GM23338 (cell line): ENCODE results near the gene MTERF4. TPM values are rescaled to one million over a fixed set of nuclear protein-coding genes. Genes with fewer than 3 reads are reported as not detected.

Source experiments
- ATAC-seq: fragments of 200-7000 bp; cut with Tn5 transposase; 3 replicates; pipeline ENCODE4 v1.9.1; 2020
- DNase-seq: peaks from one replicate; pipeline ENCODE4 v3.0.0-alpha.2; 2015; ENCODE audit warnings: low spot score
- H2AFZ ChIP-seq: fragments of 200-600 bp; sonication (generic); 2 replicates; pipeline ENCODE4 v1.8.0; 2016; ENCODE audit warnings: antibody characterized with exemption, mild to moderate bottlenecking, moderate library complexity
- H3F3A ChIP-seq: fragments of 200-600 bp; sonication (generic); replicated peaks from 2 replicates; pipeline ENCODE4 v1.8.0; 2017; ENCODE audit warnings: antibody characterized with exemption, mixed run types, low read depth
- H3K27ac ChIP-seq: fragments of 200-600 bp; sonication (generic); 2 replicates; pipeline ENCODE4 v1.6.1; 2016; ENCODE audit warnings: low read depth
- H3K27me3 ChIP-seq: fragments of 200-600 bp; sonication (generic); 2 replicates; pipeline ENCODE4 v1.8.0; 2016; ENCODE audit warnings: mild to moderate bottlenecking, mixed run types, moderate library complexity; ENCODE audit not compliant: insufficient read depth
- H3K36me3 ChIP-seq: fragments of 200-600 bp; sonication (generic); 2 replicates; pipeline ENCODE4 v1.8.0; 2016; ENCODE audit warnings: mild to moderate bottlenecking; ENCODE audit not compliant: insufficient read depth
- H3K4me1 ChIP-seq: fragments of 200-600 bp; sonication (generic); 2 replicates; pipeline ENCODE4 v1.8.0; 2016; ENCODE audit warnings: mild to moderate bottlenecking, moderate library complexity; ENCODE audit not compliant: insufficient read depth
- H3K4me2 ChIP-seq: fragments of 200-600 bp; sonication (generic); 2 replicates; pipeline ENCODE4 v1.7.1; 2017; ENCODE audit warnings: mixed run types
- H3K4me3 ChIP-seq: fragments of 200-600 bp; sonication (generic); 2 replicates; pipeline ENCODE4 v1.6.1; 2016; ENCODE audit warnings: mixed run types
- H3K79me2 ChIP-seq: fragments of 200-600 bp; sonication (generic); replicated peaks from 2 replicates; pipeline ENCODE4 v1.8.0; 2017; ENCODE audit warnings: mild to moderate bottlenecking; ENCODE audit not compliant: insufficient read depth
- H3K9me2 ChIP-seq: fragments of 200-600 bp; sonication (generic); 2 replicates; pipeline ENCODE4 v1.8.0; 2017; ENCODE audit not compliant: insufficient read depth
- H4K20me1 ChIP-seq: fragments of 200-600 bp; sonication (generic); replicated peaks from 2 replicates; pipeline ENCODE4 v1.8.0; 2017; ENCODE audit warnings: mild to moderate bottlenecking; ENCODE audit not compliant: insufficient read depth
- H3K27ac Mint-ChIP-seq: 2 replicates; pipeline ENCODE4 v1.8.0; 2020; ENCODE audit warnings: inconsistent platforms, mild to moderate bottlenecking, moderate library complexity, mixed read lengths
- H3K27me3 Mint-ChIP-seq: 3 replicates; pipeline ENCODE4 v1.8.0; 2022; ENCODE audit warnings: low read depth, mild to moderate bottlenecking, moderate library complexity, mixed read lengths, inconsistent platforms; ENCODE audit not compliant: insufficient read depth, poor library complexity
- H3K36me3 Mint-ChIP-seq: 3 replicates; pipeline ENCODE4 v1.8.0; 2021; ENCODE audit warnings: low read depth, mild to moderate bottlenecking, inconsistent platforms, moderate library complexity, mixed read lengths
- H3K4me1 Mint-ChIP-seq: 3 replicates; pipeline ENCODE4 v1.8.0; 2020; ENCODE audit warnings: mild to moderate bottlenecking, inconsistent platforms, mixed read lengths
- H3K4me3 Mint-ChIP-seq: 3 replicates; pipeline ENCODE4 v1.8.0; 2021; ENCODE audit warnings: moderate library complexity, mild to moderate bottlenecking, inconsistent platforms, mixed read lengths
- H3K9me3 Mint-ChIP-seq: 3 replicates; pipeline ENCODE4 v1.8.0; 2020; ENCODE audit warnings: moderate library complexity, mild to moderate bottlenecking, inconsistent platforms, mixed read lengths
- CREB1 ChIP-seq: fragments of 250-450 bp; sonication (Bioruptor Pico); IDR thresholded peaks from 2 replicates; pipeline ENCODE4 v1.5.0; 2020; ENCODE audit warnings: low read depth, mild to moderate bottlenecking, moderate library complexity
- ETS1 ChIP-seq: IDR thresholded peaks from 2 replicates; pipeline ENCODE4 v1.6.1; 2016; ENCODE audit warnings: antibody characterized with exemption
- EZH2 ChIP-seq: fragments of 200-600 bp; sonication (generic); IDR thresholded peaks from one replicate; pipeline ENCODE4 v1.8.0; 2017; ENCODE audit warnings: antibody characterized with exemption, mild to moderate bottlenecking, low read depth; ENCODE audit not compliant: unreplicated experiment
- EZH2phosphoT487 ChIP-seq: fragments of 200-600 bp; sonication (generic); IDR thresholded peaks from one replicate; pipeline ENCODE4 v1.8.1; 2018; ENCODE audit warnings: antibody characterized with exemption; ENCODE audit not compliant: unreplicated experiment
- JUNB ChIP-seq: IDR thresholded peaks from one replicate; pipeline ENCODE4 v1.6.1; 2016; ENCODE audit warnings: antibody characterized with exemption; ENCODE audit not compliant: unreplicated experiment
- NANOG ChIP-seq: IDR thresholded peaks from 2 replicates; pipeline ENCODE4 v1.6.1; 2016; ENCODE audit warnings: antibody characterized with exemption, borderline replicate concordance
- REST ChIP-seq: IDR thresholded peaks from one replicate; pipeline ENCODE4 v1.6.1; 2018; ENCODE audit warnings: antibody characterized with exemption; ENCODE audit not compliant: unreplicated experiment
- STAT1 ChIP-seq: IDR thresholded peaks from one replicate; pipeline ENCODE4 v1.6.1; 2016; ENCODE audit warnings: antibody characterized with exemption; ENCODE audit not compliant: unreplicated experiment
- ZNF331 ChIP-seq: fragments of 250-450 bp; sonication (Bioruptor Pico); IDR thresholded peaks from 2 replicates; pipeline ENCODE4 v1.5.0; 2020; ENCODE audit warnings: low read depth, mild to moderate bottlenecking, moderate library complexity
- polyA plus RNA-seq: library from polyadenylated mRNA; unstranded; fragments of >200 nt; fragmentation: Nextera tagmentation; extraction: Ambion mirVana; gene quantifications from 2 replicates; pipeline ENCODE4 v1.2.1, GENCODE V29; 2016
- total RNA-seq: library from RNA; depleted of rRNA; stranded (reverse); fragments of >200 nt; shearing (Covaris generic); gene quantifications from 2 replicates; pipeline ENCODE4 v1.2.3, GENCODE V29; 2014

The MTERF4 gene
- total and polyA plus RNA-seq, 2 experiments from 2014 or later = 15.3 to 63.6 TPM

GRCh38 chr2:241081190-241081642, 20.9 kb downstream of the MTERF4 start (continued):
- no peak for TF ChIP-seq REST
- no peak for TF ChIP-seq NANOG
- TF ChIP-seq ETS1 = no peak
- no peak for TF ChIP-seq STAT1
- no peak for TF ChIP-seq EZH2phosphoT487
- TF ChIP-seq CREB1 (CRISPR knock-in tag) = no peak
- TF ChIP-seq EZH2 = no peak
- no peak for TF ChIP-seq ZNF331 (CRISPR knock-in tag)

DNA sequence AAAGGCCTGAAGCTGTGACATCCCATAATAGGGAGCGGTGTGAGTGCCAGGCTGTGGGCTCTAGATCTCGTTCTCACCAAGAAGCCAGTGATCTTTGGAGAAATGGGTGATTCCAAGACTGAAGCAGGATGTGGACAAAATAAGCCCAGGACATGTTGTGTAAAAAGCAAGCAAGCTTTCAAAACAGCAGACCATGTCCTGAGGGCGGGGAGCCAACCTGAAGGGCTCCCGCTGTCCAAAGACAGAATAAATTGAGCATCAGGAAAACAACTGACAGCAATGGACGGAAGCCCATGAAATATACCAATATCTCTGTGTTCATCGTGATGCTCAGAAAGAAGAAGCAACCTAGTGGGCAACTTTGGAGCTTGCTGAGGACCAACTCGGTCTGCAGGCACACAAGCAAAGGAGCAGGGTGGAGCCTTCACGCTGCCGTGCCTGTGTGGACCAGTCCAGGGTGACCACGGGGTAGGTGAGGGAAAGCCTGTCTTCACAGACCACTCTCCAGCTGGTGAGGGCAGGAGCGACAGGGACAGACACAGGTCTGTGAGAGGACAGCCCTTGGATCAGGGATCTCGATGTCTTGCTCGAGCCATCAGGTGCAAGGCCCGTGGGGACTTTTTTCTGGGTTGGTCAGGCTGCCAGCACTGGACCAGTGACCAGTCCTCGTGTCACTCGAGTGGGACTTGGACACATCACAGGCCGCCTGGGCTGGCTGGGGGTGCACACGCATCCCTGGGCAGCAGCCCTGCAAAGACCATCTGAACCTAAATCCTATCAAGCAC, 21.5 kb downstream of the MTERF4 start:
- no peak for ATAC-seq
- Histone ChIP-seq H2AFZ (no peak overlapping the region), H3K79me2 (no peaks in the 10 kb centered on the region), H3K4me3 (no peak overlapping the region), H3K4me1 (no peaks in the 10 kb centered on the region), H3K27ac (no peak overlapping the region), H3K9me2 (no peaks in the 10 kb centered on the region), H3K27me3 (no peaks in the 10 kb centered on the region), H3K36me3 (no peaks in the 10 kb centered on the region), H4K20me1 (no peaks in the 10 kb centered on the region; the same call in 1 of the 2 replicates), H3F3A (no peaks in the 10 kb centered on the region), H3K4me2 (no peak overlapping the region)
- Mint-ChIP-seq H3K4me3 (no peak overlapping the region), H3K36me3 (peaks cover 8% of the 10 kb centered on the region; the same call in 2 of the 3 replicates), H3K27ac (no peak overlapping the region), H3K9me3 (no peaks in the 10 kb centered on the region), H3K27me3 (peaks cover 2% of the 10 kb centered on the region), H3K4me1 (no peaks in the 10 kb centered on the region)
- no peak for DNase-seq
- TF ChIP-seq JUNB (no peak), ETS1 (no peak), REST (no peak)
